Stromal cell of bone marrow (primary cell): ENCODE measurements around the gene CXXC1.
"Not testable (repeated sequence)": the region's sequence is repeated elsewhere in the genome, so short reads cannot be mapped to it uniquely, and the experiment has no call there.

Source experiments
- DNase-seq: peaks from one replicate; pipeline ENCODE4 v3.0.0-alpha.2; 2012; ENCODE audit warnings: low read depth

The CXXC1 gene

DNA sequence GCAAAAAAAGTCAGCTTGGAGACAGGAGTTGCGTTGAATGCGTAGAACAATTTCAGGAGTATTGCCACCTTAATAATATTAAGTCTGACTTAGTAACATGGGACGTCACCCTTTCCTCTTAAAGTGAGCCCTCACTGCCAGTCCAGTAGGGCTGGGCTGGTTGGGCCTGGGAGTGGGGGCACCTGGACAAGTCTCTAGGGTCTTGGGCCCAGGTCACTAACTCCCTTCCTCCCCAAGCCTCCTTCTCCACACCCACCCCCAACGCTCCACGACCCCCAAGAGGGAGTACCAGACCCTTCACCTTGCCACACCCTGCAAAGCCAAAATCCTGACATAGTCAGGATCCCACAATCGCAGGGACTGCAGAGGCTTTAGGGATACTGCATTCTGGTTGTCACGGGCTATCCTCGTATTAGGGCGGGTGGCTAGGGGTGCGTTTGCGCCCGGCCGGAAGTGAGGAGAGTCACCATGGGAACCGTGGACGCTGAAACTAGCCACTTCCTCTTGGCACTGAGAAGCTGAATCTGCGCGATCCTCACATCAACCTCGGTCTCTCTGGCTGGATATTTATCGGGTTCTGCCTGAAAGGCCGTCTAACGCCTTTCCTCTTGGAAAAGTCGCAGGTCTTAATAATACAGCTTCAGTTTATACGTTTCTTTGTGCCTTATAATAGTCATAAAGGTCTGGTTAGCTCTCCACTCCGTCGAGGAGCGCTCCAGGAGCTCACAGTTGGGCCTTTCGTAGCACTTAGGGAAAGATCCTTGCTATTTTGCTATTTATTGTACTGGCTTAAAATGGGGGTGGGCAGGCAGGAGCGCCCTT lies 10.3 kb upstream of the CXXC1 start:
- peak; percentile 38 for DNase-seq

DNA sequence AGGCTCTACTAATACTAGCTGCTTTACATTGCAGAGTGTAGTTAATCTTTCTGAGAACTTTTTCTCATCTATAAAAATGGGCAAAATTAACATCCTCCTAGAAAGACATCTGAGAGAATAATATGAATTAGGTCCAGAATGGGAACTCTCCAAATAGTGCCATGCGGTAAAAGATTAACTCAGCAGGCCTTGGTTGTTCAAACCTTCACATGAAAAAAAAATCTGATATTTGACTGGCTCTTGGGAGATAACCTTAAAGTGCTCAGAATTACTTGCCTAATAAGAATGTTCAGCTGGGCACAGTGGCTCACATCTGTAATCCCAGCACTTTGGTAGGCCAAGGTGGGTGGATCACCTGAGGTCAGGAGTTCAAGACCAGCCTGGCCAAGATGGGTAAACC lies 5.5 kb upstream of the CXXC1 start:
- DNase-seq = no peak

DNA sequence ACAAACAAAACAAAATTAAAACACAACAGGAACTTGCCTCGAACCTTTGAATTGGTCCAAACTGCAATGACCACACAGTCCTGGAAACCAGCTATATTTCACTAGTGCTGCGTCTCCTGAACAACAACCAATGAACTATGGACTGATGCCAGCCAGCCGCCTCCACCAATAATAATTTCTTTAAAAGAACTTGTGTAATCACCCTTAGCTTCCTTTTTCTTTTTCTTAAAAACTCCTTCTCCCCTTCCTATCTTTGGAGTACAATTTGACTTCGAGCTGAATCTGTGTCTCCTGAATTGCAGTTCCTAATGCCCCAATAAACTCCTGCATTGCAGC lies 1.6 kb upstream of the CXXC1 start:
- DNase-seq = no peak

DNA sequence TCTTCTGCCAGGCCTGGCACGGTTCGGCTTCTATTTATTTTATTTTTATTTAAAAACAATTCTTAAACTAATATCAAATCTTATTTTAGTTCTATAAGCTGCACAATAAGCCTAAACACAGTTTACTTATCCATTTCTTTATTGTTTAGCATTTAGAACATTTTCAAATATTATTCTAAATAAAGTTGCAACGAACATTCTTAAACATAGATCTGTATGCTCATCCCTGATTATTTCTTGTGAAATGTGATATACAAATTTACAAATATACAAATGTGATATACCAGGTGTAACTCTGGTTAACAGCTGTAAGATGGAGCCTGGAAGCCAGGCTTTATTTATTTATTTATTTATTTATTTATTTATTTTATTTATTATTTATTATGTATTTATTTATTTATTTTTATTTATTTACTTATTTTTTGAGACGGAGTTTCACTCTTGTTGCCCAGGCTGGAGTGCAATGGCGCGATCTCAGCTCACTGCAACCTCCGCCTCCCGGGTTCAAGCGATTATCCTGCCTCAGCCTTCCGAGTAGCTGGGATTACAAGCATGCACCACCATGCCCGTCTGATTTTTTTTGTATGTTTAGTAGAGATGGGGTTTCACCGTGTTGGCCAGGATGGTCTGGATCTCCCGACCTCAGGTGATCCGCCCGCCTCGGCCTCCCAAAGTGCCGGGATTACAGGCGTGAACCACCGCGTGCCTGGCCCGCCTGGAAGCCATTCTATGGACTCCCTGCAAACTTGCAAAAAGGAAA lies 1.0 kb upstream of the CXXC1 start:
- DNase-seq = not testable (repeated sequence)

DNA sequence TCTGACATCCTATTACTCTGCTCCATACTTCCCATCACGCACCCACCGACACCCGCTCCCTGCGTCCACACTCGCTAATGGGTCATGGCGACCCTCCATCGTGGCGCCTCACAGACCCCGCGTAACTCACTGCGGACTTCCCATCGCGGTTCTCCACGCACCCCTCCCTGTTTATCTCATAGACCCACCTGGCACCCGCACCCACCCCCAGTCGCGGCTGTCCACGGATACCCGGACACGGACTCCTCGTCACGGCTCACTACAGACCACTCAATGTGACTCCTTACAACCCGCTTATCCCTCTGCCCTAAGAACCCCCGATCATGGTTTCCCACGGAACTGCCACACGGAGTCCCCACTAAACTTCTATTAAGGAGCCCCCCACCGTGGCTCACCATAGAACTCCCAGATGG lies 458 bp downstream of the CXXC1 start:
- DNase-seq = no peak

DNA sequence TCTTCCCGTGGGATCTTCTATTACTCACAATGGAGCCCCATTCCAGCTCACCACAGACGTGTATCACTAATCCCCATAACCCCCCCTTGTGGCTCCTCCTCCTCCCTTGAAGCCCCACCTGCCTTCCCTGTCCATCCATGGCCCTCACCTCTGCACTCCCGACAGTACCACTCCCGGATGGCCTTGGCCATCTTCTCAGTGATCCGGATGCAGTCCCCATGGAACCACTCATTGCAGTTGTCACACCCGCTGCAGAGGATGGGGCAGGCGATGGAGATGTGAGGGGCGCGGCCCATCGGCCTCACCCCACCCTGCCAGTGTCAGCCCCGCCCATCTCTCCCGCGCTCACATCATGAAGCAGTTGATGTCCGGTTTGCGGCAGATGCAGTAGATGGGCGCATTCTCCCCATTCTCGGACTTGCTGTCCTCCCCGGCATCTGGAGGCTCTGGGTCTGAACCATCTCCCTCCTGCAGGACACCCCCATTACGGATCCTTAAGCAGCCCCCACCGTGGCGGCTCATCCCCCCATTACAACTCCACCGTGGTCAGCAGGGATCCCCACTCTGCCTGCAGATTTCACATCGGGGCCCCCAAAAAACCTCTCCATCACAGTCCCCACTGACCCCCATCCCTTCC lies 983 bp downstream of the CXXC1 start:
- DNase-seq = no peak

DNA sequence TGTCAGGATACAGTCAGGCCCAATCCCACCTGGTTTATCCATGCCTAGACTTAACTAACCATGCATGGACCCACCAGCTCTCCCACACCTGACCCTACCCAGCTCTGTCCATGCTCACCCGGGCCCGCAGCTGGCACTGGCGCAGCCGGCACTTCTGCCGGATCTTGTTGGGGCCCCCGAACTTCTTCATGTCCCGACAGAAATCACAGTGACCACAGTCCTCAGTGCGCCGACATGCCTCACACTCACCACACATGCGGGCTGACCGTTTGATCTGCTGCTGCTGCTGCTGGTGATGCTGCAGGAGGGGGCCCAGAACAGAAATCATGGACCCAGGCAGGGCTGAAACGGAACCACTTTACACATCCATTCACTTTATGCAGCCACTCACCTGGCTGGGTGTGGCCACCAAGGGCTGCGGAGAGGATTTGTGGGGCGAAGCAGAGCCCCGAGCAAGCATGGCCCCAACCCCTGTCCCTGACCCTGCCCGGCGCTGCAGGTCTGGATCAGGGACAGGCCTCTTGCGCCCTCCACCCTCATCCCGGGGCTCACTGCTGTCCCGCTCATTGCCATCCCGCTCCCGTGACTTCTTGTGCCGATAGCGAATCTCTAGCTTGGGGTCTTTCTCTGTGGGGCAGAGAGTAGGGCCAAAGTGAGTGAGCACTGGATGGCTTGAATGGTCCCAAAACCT lies 1.7 kb downstream of the CXXC1 start:
- no peak for DNase-seq

DNA sequence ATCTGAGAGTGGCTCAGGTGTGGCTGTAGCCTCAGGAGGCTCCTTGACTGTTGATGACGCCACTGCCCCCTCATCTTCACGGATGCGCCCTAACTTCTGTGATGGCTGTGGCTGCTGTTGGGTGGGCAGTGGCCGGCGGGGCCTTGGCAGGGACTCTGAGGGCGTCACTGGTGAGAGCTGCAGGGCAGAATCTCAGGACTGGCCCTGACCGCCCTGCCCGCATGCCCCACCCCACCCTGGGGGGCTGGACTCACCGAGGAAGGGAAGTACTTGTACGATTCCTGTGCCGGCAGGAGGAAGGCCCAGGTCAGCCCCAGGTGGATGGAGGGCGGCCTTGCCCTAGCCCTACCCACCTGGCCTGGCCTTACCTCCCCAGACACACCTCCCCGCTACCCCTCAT lies 2.4 kb downstream of the CXXC1 start:
- DNase-seq = no peak

DNA sequence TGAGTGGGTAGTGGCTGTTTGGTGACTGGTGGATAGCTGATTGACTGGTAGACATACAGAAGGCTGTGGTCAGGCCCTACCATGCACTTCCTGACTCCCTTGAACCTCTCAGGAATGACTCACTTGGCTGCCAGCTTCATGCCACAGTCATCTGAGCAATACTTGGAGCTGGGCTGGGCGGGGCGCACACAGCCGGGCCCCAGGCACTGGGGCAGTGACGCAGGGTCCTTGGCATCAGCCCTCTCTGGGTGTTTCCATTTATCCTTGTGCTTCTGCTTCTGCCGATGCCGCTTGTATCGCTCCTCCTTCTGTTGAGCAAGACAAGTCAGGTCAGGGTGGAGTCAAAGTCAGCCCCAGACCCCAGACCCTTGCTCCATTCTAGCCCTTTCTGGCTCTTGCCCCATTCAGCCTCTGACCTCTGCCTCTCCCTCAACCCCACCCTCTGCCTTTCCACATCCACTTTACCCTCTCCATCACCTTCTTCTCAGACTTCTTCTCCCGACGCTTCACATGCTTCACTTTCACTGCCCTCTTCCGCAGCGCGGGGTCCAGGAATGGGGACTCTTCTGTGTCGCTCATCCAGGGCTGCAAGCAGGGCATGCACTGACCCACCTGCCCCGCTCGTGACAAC lies 3.1 kb downstream of the CXXC1 start:
- DNase-seq = no peak

DNA sequence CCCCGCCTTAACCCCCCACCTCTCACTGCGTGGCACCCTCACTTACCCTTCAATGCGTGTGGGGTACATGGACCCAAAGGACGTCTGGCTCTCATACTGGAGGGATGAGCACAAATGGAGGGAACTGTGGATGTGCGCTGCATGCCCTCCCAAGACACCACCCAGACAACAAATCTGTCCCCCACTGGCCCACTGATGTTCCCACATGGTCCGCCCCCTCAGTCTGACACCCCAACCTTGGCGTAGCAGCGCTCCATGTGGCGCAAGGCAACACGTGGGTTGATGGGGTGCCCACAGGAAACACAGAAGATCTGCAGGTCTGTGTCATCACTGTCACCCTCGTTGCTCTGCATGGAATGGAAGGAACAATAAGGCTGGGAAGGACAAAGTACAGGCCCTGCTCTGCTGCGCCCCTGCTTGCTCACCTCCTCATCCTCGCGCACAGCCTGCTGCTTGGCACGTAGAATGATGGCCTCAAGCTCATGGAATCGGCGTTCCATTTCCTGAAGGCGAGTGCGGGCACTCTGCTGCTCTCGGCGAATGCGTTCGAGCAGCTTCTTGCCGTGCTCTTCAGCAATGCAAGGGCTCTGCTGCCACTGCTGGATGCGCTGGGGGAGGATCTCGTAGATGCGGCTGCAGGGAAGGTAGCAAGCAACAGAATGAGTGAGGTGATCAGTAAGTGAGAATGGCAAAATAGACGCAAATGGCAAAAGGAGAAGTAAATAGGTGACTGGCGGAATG lies 3.9 kb downstream of the CXXC1 start:
- no peak for DNase-seq

DNA sequence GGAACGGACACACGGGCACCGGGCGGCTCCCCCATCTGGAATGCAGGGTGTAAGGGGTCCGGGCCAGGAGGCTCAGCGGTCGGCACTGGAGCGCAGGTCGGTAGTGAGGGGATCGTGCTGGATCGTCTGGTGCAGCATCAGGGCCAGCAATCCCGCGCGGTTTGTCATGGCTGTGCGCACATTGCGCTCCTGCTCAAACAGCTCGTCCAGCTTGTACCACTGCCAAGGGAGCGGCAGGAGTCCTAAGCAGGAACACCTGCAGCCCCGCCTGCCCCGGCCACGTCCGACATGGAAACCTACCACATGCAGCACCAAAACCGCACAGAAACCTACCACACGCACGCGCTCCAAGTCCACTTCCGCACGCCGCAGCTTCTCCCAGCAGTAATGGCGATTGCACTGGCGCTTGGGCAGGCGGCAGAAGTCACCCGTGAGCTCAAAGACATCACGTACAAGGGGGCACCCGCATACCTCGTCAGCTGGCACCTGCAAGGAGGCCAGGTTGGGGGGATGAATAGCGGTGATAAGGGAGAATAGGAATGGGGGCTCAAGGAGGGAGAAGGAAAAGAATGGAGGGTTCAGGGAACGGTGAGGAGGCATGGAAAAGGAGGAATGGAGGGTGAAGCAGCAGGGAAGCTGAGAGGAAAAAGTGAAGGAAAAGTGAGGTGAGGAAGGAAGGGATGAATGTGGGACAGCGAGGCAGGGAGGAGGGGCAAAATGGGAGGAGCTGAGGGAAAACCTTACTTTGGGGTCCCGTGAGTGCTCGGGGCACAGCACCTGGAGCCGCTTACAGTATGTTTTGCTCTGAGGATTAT lies 4.8 kb downstream of the CXXC1 start:
- no peak for DNase-seq

DNA sequence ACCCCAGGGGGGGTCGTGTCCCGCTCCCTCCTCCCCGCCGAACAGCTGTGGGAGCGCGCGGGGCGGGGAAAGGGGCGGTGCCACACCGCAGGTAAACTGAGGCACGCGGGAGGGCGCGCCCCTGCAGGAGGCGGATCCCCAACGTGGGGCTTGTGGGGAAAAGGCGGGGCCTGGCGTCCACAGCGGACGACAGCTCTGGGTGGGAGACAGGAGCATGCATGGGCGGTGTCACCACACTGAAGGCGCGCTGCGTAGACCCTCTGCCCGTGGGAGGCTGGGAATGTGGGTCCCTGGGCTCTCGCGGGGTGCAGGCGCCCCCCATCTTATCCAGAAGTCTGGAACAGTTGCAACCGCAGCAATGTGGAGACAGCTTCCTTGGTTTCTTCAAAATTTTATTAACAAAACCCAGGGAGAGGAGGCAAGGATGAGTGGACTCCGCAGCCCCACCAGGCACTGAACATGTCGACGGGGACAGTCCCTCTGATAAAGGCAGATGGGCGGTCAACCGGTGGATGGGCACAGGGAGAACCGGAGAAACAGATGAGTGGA lies 5.4 kb downstream of the CXXC1 start:
- DNase-seq = no peak

DNA sequence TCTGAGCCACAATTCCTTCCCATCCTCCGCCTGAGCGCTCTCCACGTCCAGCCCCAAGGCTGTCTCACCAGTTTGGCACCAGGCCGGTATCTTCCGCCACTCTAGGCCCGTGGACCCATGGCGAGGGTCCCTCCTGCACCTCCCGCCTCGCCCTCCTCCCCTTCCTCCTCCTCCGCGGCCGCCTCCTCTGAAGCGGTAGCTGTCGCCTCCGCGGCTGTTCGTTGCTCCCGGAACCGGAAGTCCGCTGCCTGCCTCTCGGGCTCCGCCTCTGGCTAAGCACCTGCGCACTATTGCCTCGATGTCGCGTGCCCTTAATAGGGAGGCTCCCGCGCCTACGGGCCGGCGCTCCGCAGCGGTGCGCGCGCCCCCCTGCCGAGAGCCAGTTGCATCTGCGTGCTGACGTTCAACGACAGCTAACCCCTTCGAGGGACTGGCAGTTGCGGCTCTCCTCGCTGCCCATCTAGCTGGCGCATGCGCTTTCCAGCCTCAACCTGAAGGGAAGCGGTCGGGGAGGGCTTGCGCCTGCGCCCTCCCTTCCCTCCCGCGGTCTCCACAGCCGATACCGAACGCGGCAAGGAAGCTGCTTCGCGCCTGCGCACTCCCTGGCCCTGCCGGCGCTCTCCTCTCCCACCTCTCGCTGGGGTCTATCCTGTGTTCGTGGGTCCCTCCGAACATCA lies 6.1 kb downstream of the CXXC1 start, which contains the start of gene MBD1:
TSS of gene MBD1 (minus strand) at position 229 of the 677 bp plus-strand sequence. CDS start 1,531 bp downstream, outside the sequence.
- DNase-seq = peak; percentile 96

DNA sequence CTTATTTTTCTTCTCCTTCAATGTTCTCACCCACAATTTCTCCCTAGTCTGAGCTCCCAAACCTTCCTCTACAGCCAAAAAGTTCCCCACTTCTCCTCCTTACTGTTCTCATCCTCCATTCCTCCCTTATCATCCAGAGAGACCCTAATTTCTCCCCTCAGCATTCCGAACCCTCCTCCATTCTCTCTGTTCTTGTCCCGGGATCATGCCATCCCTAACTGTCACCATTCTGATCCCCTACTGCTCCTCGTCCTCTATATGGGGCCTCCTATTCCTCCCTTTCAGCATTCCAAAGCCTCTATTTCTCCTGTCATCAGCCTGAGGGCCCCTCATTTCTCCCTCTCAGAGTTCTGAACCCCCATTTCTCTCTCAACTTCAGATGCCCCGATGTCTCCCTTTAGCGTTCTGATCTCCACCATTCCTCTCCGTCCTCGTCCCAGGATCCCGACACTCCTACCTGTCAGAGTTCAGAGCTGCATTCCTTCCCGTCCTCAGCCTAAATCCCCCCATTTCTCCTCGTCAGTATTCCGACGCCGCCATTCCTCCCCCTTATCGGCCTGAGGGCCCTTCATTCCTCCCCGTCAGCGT lies 6.7 kb downstream of the CXXC1 start:
- no peak for DNase-seq

DNA sequence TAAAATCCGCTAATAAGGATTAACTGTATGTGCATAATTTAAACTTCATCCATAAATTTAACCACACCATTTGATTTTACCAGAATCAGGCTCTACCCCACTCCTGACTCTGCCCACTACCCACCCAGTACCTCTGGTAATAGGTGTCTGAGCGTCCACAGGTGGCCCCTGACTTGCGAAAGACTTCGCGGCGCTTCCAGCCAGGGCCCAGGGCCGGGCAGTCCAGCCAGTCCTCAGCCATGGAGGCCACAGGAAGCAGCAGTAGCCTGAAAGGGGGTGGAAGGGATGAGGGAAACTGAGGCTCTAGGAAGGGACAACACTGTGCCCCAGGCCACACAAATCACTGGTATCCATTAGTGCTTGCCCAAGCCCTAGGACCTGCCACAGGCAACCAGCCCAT lies 7.7 kb downstream of the CXXC1 start:
- no peak for DNase-seq

DNA sequence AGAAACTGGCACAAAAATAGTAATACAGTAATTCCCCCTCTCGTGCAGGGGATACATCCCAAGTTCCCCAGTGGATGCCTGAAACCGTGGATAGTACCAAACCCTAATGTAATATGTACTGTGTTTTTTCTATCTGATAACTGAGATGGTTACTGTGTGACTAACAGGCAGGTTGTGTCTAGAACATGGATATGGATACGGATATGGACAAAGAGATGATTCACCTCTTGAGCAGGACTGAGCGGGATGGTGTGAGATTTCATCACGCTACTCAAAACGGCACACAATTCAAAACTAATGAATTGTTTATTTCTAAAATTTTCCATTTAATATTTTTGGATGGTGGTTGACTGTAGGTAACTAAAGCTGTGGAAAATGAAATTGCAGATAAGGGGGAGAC lies 9.6 kb downstream of the CXXC1 start:
- no peak for DNase-seq

DNA sequence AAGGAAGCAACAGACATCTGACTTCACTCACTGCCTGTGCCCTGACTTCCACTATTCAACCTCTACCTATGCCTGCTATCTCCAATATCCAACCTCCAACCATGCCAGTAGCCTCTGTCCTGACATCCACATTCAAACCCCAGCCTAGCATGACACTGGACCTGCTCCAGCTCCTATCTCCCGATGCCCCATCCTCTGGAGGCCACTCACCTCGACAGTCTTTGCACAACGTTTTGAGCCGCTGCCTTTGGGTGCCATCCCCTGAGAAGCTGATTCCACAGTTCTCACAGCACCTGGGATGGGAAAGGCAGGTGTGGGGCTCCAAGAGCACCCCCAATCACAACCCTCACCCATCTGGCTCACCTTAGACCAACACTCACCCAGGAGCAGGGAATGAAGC lies 11.0 kb downstream of the CXXC1 start:
- no peak for DNase-seq

DNA sequence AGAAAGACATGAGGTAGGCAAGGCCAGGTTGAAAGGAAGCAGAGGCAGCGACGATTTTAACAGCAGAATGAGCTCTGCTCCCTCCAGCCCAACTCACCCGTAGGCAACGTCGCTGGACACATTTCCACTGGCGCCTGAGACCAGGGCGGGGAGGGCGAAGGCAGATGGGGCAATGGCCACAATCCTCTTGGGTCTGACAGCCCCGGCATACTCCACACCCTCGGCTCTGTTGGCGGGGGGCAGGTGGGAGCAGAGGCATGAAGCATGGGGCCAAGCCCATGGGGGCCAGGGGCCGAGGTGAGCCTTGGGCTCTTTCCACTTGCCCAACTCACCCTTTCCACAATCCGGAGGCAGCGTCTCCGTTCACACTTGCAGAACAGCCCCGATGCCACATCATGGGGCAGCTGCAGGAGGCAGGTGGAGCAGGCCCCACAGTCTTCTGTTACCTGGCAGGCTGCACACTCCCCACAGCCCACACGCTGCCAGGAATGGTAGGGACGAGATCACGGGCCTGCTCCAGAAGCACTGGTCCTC lies 11.9 kb downstream of the CXXC1 start:
- no peak for DNase-seq

DNA sequence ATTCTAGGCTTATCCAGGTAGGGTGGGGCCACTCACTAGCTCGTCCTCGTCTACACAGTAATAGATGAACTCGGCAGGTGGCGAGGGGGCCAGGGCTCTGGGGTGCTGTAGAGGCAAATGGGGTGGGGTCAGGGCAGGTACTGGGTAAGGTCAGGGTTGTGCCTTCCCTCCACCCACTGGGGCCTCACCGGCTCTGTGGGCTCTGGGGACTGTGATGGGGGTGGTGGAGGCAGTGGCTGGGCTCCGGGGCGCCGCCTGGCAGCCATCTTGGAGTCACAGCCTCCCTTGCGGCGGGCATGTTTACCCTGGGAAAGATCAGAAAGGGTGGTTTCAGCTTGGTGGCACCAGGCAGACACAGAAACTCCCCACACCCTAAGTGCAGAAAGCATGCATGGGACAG lies 12.6 kb downstream of the CXXC1 start:
- DNase-seq = no peak
